K562 (cell line): ENCODE results near the gene PAPOLB. TPM values are rescaled to one million over a fixed set of nuclear protein-coding genes. Genes with fewer than 3 reads are reported as not detected.

Experiments
- FUS ChIP-seq: fragments of 200-400 bp; formaldehyde crosslinking; optimal IDR thresholded peaks from 2 replicates; pipeline ENCODE3; 2017; ENCODE audit warnings: low read depth, low read length
- GTF3C2 ChIP-seq: IDR thresholded peaks from 3 replicates; pipeline ENCODE4 v1.6.1; 2011; ENCODE audit warnings: borderline replicate concordance, mild to moderate bottlenecking, moderate library complexity; ENCODE audit not compliant: insufficient read length; ENCODE audit errors: extremely low read depth
- PRPF4 ChIP-seq: fragments of 200-400 bp; formaldehyde crosslinking; IDR thresholded peaks from one replicate; pipeline ENCODE4 v1.6.1; 2017; ENCODE audit warnings: low read length, low read depth, mild to moderate bottlenecking; ENCODE audit not compliant: insufficient read depth, poor library complexity, severe bottlenecking
- PTTG1 ChIP-seq: fragments of 450-650 bp; IDR thresholded peaks from 2 replicates; pipeline ENCODE4 v1.6.1; 2016; ENCODE audit warnings: low read depth, mild to moderate bottlenecking, missing genetic modification characterization, missing compliant biosample characterization
- RNF2 ChIP-seq: sonication (generic); IDR thresholded peaks from 2 replicates; pipeline ENCODE4 v1.6.1; 2016
- ZBTB26 ChIP-seq: fragments of 450-650 bp; formaldehyde crosslinking; IDR thresholded peaks from 2 replicates; pipeline ENCODE4 v1.4.0; 2022; ENCODE audit warnings: missing genetic modification characterization
- ZNF407 ChIP-seq: fragments of 450-650 bp; IDR thresholded peaks from 2 replicates; pipeline ENCODE4 v1.6.1; 2016; ENCODE audit warnings: low read depth
- polyA plus RNA-seq, 8 experiments: library from polyadenylated mRNA; depleted of rRNA in 4 of 8; stranded (reverse) in 5 of 8; unstranded in 3 of 8; fragments of >200 nt; fragmentation: Nextera tagmentation in 2 of 8; fragmentation: Illumina TruSeq in 1 of 8; extraction: Ambion mirVana in 2 of 8; extraction: Trizol in 1 of 8; gene quantifications; 2 replicates each; pipeline versions ENCODE4 v1.2.1 to v1.2.3, GENCODE V29; 2011 to 2014; ENCODE audit warnings: inconsistent platforms in 1 of 8, missing spikeins in 1 of 8
- total RNA-seq, 7 experiments: library from RNA; depleted of rRNA in 6 of 7; stranded (reverse); fragments of >200 nt in 6 of 7; fragmentation: Illumina TruSeq in 2 of 7; extraction: Trizol in 2 of 7; gene quantifications; 2 replicates each; pipeline versions ENCODE4 v1.2.1 to v1.2.3, GENCODE V29; 2011 to 2021; ENCODE audit warnings: low replicate concordance in 1 of 7

PAPOLB gene
- total and polyA plus RNA-seq, 9 of the 15 experiments (the other 6 are each of a cell fraction or from before 2014, with no cell fraction given): 0.04 to 0.33 (median 0.16) TPM; not detected in 4

GRCh38 chr7:4840079-4840501 is 21.7 kb downstream of the PAPOLB start (continued):
- TF ChIP-seq ZBTB26 (CRISPR knock-in tag) (no peak), PTTG1 (tag) (no peak), FUS (no peak), PRPF4 (no peak), ZNF407 (no peak), GTF3C2 (no peak), RNF2 (no peak)
